Measurements from ENCODE around the gene PPP1R9A.

The PPP1R9A gene

DNA sequence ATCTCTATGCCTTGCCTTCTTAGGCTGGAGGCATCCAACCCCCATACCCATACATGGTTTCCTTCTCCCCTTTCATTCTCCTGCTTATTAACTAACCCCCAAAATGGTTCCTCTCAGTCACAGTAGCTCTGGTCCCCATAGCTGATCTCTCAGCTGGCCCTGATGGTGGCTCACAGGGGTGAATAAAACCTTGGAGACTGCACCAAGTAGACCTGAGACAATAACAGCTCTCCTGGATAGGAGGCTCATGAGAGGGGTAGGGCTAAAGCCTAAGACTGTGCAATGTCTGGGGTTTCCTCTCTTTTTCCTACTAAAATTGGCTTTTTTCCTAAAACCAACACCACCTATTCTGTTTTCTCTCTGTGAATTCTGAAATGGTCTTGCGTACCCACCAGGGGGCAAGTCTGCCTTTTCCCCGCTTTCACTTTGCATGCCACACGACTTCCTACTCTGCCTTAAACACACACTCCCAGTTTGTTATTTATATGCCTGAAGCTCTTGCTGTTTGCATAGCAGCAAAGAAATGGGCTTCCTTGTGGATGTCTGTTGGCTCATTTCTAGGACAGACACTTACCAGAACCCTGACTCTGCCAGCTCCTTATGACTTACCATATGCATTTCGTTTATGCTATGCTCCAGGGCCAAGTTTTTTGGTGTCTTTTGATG, 435.4 kb downstream of the PPP1R9A start:
- H3K27me3 ChIP-seq (ENCODE audit: control insufficient read depth, low read length) = no peaks in the 10 kb centered on the region
- H3K36me3 ChIP-seq (ENCODE audit: control insufficient read depth, low read length) = no peaks in the 10 kb centered on the region
- no peak overlapping the region for H3K27ac ChIP-seq (ENCODE audit: low read depth, low read length)
- no peaks in the 10 kb centered on the region for H3K9me2 ChIP-seq (replicated peaks; ENCODE audit: control insufficient read depth, low read length)
- H3K4me1 ChIP-seq (ENCODE audit: control insufficient read depth, low read length) = no peaks in the 10 kb centered on the region
- no peaks in the 10 kb centered on the region for H3K9me3 ChIP-seq (ENCODE audit: control insufficient read depth, insufficient read depth, low read length)
- H3K79me2 ChIP-seq (ENCODE audit: control insufficient read depth, low read length) = no peaks in the 10 kb centered on the region
- TF ChIP-seq CTCF (IDR thresholded peaks at IDR 0.05; ENCODE audit: low read depth, low read length, poor library complexity, severe bottlenecking) (no peak), EZH2phosphoT487 (IDR thresholded peaks at IDR 0.05; ENCODE audit: borderline replicate concordance, low read length) (no peak)
- H4K20me1 ChIP-seq (ENCODE audit: control insufficient read depth, insufficient read depth, low read depth, low read length) = no peaks in the 10 kb centered on the region
- no peaks in the 10 kb centered on the region for H3F3A ChIP-seq (ENCODE audit: control insufficient read depth, insufficient read depth)
- no peak overlapping the region for H3K4me3 ChIP-seq (ENCODE audit: low read length)
- no peak overlapping the region for H3K4me2 ChIP-seq (ENCODE audit: low read length)

Data from DOHH2 (cell line).